ENCODE results near the gene CD52. TPM values are rescaled to one million over a fixed set of nuclear protein-coding genes. Genes with fewer than 3 reads are reported as not detected.

Gene CD52
- total RNA-seq, 4 donors from 2014 or later = 7.8 TPM; not detected in 3

GRCh38 chr1:26354972-26355371 lies 37.2 kb downstream of the CD52 start:
- intact Hi-C loops (cut with DNase I; ENCODE audit: low total_unique reads) = no loop called here
- peaks cover 2% of the 10 kb centered on the region in 2 donors for H3K27me3 ChIP-seq
- TF ChIP-seq POLR2A (IDR thresholded peaks at IDR 0.05) = no peak
- H3K27ac ChIP-seq = no peak overlapping the region
- H3K9me3 ChIP-seq = no peaks in the 10 kb centered on the region
- DNase-seq = no peak
- H3K4me1 ChIP-seq = peaks cover 0 to under 1% of the 10 kb centered on the region in 2 donors
- H3K36me3 ChIP-seq = no peaks in the 10 kb centered on the region
- no peak overlapping the region for H3K4me3 ChIP-seq

DNA sequence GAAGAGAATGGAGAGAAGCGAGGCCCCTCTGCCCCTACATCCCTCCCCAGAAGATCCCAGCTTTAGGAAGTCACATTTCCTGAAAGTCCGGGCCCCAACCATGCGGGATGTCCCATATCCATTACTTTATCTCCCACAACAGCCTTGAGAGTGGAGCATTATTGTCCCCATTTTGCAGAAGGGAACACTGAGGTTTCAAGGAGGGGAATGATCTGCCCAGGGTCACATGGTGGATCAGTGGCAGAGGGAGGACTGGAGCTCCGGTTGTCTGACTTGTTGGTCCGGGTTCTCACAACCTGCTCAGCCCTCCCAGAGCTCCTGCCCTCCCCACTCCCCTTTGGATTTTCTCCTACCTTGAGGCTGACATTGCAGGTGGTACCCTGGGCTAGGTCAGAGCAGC lies 38.3 kb downstream of the CD52 start:
- peaks cover 9 to 13% of the 10 kb centered on the region in 2 donors for H3K27me3 ChIP-seq
- peaks cover 0 to 6% of the 10 kb centered on the region in 2 donors for H3K4me1 ChIP-seq
- no peak overlapping the region for H3K4me3 ChIP-seq
- H3K36me3 ChIP-seq = no peaks in the 10 kb centered on the region
- H3K9me3 ChIP-seq = no peaks in the 10 kb centered on the region
- intact Hi-C loops (cut with DNase I; ENCODE audit: low total_unique reads) = no loop called here
- DNase-seq = no peak
- H3K27ac ChIP-seq = no peak overlapping the region
- TF ChIP-seq CTCF (IDR thresholded peaks at IDR 0.05) (no peak), POLR2A (IDR thresholded peaks at IDR 0.05) (no peak)

GRCh38 chr1:26357121-26357602 lies 39.4 kb downstream of the CD52 start:
- Histone ChIP-seq H3K36me3 (no peaks in the 10 kb centered on the region), H3K9me3 (no peaks in the 10 kb centered on the region), H3K27ac (no peak overlapping the region), H3K4me3 (no peak overlapping the region), H3K4me1 (peaks cover 0 to 6% of the 10 kb centered on the region in 2 donors), H3K27me3 (peaks cover 12 to 17% of the 10 kb centered on the region in 2 donors)
- TF ChIP-seq POLR2A (IDR thresholded peaks at IDR 0.05) = no peak
- no peak for DNase-seq
- intact Hi-C loops (cut with DNase I; ENCODE audit: low total_unique reads) = no loop called here

DNA sequence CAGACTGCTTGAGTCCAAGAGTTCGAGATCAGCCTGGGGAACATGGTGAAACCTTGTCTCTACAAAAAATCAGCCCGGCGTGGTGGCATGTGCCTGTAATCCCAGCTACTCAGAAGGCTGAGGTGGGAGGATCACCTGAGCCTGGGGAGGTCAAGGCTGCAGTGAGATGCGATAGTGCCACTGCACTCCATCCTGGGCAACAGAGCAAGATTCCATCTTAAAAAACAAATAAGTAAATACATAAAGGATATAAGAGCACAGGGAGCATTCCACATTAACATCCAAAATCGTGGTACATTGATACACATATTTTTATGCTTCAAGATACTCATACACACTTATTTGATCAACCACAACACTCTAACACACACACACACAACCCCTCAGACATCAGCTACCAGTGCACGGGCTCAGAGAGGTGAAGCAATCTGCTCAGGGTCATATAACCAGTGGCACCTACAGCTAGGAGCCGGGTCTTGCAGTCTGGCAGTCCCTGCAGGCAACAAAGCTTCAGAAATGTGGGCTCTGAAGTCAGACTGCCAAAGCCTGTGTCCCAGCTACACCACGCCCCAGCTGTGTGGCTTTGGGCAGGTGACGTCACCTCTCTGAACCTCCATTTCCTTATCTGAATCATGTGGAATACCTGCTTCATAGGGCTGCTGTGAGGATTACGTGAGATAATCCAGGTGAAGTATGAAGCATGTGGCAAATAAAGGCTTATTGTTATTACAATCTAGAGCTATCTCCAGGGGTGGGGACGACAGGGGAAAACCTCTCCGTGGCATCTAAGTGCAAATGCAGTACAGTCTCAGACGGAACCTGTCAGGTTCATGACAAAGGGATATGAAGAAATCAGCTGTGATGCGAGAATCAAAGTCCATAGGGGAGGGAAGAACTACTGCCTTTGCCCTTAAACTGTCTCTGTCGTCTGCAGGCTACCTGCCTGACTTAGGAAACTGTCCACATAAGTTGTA lies 40.9 kb downstream of the CD52 start:
- intact Hi-C loops (cut with DNase I; ENCODE audit: low total_unique reads) = no loop called here
- Histone ChIP-seq H3K27me3 (peaks cover 12 to 19% of the 10 kb centered on the region in 2 donors), H3K27ac (no peak overlapping the region)

DNA sequence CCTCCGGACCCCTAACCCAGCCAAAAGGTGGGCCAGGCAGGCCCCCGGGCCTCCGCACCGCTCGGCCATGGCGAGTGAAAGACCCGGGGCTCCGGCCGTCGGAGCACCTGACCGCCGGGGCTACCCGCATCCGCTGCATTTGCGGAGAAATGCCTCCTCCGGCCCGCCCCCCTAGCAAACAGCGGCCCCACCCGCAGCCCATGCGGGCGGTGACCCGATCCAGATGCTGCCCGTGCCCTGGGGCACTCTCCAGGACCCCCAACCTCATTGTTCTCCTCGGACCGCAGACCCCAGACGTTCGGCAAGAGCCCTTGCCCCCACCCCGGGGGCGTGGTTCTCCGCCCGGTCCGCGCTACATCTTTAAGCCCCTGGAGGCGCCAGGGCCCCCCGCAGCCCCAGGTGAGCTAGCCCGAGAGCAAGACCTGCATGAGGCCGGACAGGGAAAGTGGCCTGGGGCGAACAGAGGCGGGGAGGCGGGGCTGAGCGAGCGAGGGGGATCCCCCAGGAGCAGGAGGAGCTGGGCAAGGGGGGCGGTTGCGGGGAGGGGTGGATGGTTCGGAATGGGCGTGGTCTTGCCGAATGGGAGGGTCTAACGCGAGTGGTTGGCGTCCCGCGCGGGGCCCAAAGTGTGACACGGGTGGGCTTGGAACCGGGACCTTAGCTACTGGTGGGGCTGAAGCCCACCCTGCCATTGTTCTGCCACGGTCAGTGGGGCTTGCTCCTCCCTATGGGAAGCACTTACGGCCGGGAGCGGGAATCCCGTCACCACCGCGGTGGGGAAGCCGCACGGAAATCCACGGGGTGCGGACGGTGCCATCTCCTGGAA lies 42.4 kb downstream of the CD52 start:
- Histone ChIP-seq H3K27ac (no peak overlapping the region), H3K4me1 (peaks cover 0 to 6% of the 10 kb centered on the region in 2 donors), H3K36me3 (no peaks in the 10 kb centered on the region), H3K9me3 (no peaks in the 10 kb centered on the region), H3K4me3 (no peak overlapping the region), H3K27me3 (peaks cover 12 to 23% of the 10 kb centered on the region in 2 donors)
- intact Hi-C loops (cut with DNase I; ENCODE audit: low total_unique reads) = no loop called here
- TF ChIP-seq POLR2A (IDR thresholded peaks at IDR 0.05) (no peak), CTCF (IDR thresholded peaks at IDR 0.05) (no peak)
- no peak for DNase-seq

More for the DNA sequence above, 40.9 kb downstream of the CD52 start:
- no peaks in the 10 kb centered on the region for H3K36me3 ChIP-seq
- DNase-seq = no peak
- TF ChIP-seq POLR2A (IDR thresholded peaks at IDR 0.05) (no peak), CTCF (IDR thresholded peaks at IDR 0.05) (no peak)
- H3K4me3 ChIP-seq = no peak overlapping the region
- no peaks in the 10 kb centered on the region for H3K9me3 ChIP-seq
- peaks cover 0 to 6% of the 10 kb centered on the region in 2 donors for H3K4me1 ChIP-seq

All from uterus (tissue), 4 donors.